Astrocyte (in vitro differentiated cells and primary cell): ENCODE measurements around the gene GALK2. TPM values are rescaled to one million over a fixed set of nuclear protein-coding genes. Genes with fewer than 3 reads are reported as not detected.

Experiments
- DNase-seq: peaks from one replicate; pipeline ENCODE4 v3.0.0-alpha.2; 2010; ENCODE audit warnings: low read depth
- FAIRE-seq: peaks from 2 replicates; lab custom pipeline; 2011; peaks lifted over from hg19 to GRCh38; lab: Jason Lieb, UNC
- H2AFZ ChIP-seq: 2 replicates; pipeline ENCODE4 v1.6.0; 2012; ENCODE audit warnings: low read depth, low read length, inconsistent platforms
- H3K27ac ChIP-seq: 2 replicates; pipeline ENCODE4 v1.5.1; 2011; ENCODE audit warnings: low read depth, low read length, inconsistent platforms
- H3K27me3 ChIP-seq: 2 replicates; pipeline ENCODE4 v1.6.0; 2011; ENCODE audit warnings: low read length, inconsistent platforms; ENCODE audit not compliant: insufficient read depth
- H3K36me3 ChIP-seq: 2 replicates; pipeline ENCODE4 v1.5.1; 2011; ENCODE audit warnings: low read length, inconsistent platforms; ENCODE audit not compliant: insufficient read depth
- H3K4me1 ChIP-seq: 2 replicates; pipeline ENCODE4 v1.5.1; 2011; ENCODE audit warnings: low read length, inconsistent platforms; ENCODE audit not compliant: insufficient read depth
- H3K4me2 ChIP-seq: 2 replicates; pipeline ENCODE4 v1.6.0; 2012; ENCODE audit warnings: low read length, inconsistent platforms
- H3K4me3 ChIP-seq: 2 replicates; pipeline ENCODE4 v1.5.1; 2011; ENCODE audit warnings: low read depth, mild to moderate bottlenecking, low read length, inconsistent platforms; ENCODE audit not compliant: insufficient read depth
- H3K79me2 ChIP-seq: 2 replicates; pipeline ENCODE4 v1.6.0; 2012; ENCODE audit warnings: mild to moderate bottlenecking, low read length, inconsistent platforms; ENCODE audit not compliant: insufficient read depth
- H3K9ac ChIP-seq: 2 replicates; pipeline ENCODE4 v1.6.0; 2012; ENCODE audit warnings: mild to moderate bottlenecking, low read length, inconsistent platforms
- H3K9me3 ChIP-seq: 2 replicates; pipeline ENCODE4 v1.5.1; 2012; ENCODE audit warnings: low read depth, mild to moderate bottlenecking, low read length, inconsistent platforms; ENCODE audit not compliant: insufficient read depth
- H4K20me1 ChIP-seq: 2 replicates; pipeline ENCODE4 v1.6.0; 2012; ENCODE audit warnings: low read length, inconsistent platforms; ENCODE audit not compliant: insufficient read depth
- H3K27ac Mint-ChIP-seq: one replicate; pipeline ENCODE4 v1.8.0; 2021; ENCODE audit warnings: mild to moderate bottlenecking, mixed read lengths; ENCODE audit not compliant: unreplicated experiment
- H3K27me3 Mint-ChIP-seq: one replicate; pipeline ENCODE4 v1.8.0; 2021; ENCODE audit warnings: low read depth, mixed read lengths; ENCODE audit not compliant: unreplicated experiment
- H3K36me3 Mint-ChIP-seq: one replicate; pipeline ENCODE4 v1.8.0; 2021; ENCODE audit warnings: low read depth, mixed read lengths; ENCODE audit not compliant: unreplicated experiment
- H3K4me1 Mint-ChIP-seq: one replicate; pipeline ENCODE4 v1.8.0; 2021; ENCODE audit warnings: low read depth, mixed read lengths; ENCODE audit not compliant: unreplicated experiment
- H3K4me3 Mint-ChIP-seq: one replicate; pipeline ENCODE4 v1.8.0; 2021; ENCODE audit warnings: mild to moderate bottlenecking, moderate library complexity, mixed read lengths; ENCODE audit not compliant: unreplicated experiment
- H3K9me3 Mint-ChIP-seq: one replicate; pipeline ENCODE4 v1.8.0; 2021; ENCODE audit warnings: mild to moderate bottlenecking, mixed read lengths; ENCODE audit not compliant: unreplicated experiment
- CTCF ChIP-seq: IDR thresholded peaks from 2 replicates; pipeline ENCODE4 v1.5.1; 2011; ENCODE audit warnings: low read depth, mild to moderate bottlenecking, inconsistent platforms, low read length, moderate library complexity; ENCODE audit not compliant: insufficient read depth
- EZH2 ChIP-seq: IDR thresholded peaks from 2 replicates; pipeline ENCODE4 v1.6.1; 2012; ENCODE audit warnings: mild to moderate bottlenecking, low read length, inconsistent platforms; ENCODE audit not compliant: insufficient read depth
- total RNA-seq: library from RNA; stranded (reverse); gene quantifications from 2 replicates; pipeline ENCODE4 v1.2.1, GENCODE V29; 2021

GALK2 gene
- total RNA-seq, 1 donor from 2014 or later = 21.4 TPM

GRCh38 chr15:49297584-49297983 lies 127.5 kb downstream of the GALK2 start:
- peaks cover 18% of the 10 kb centered on the region for H3K36me3 Mint-ChIP-seq
- no peak overlapping the region for H3K27ac ChIP-seq
- no peaks in the 10 kb centered on the region for H3K9me3 ChIP-seq
- no peak for FAIRE-seq
- no peak overlapping the region for H2AFZ ChIP-seq
- no peaks in the 10 kb centered on the region for H3K4me1 Mint-ChIP-seq
- no peaks in the 10 kb centered on the region for H3K9me3 Mint-ChIP-seq
- H4K20me1 ChIP-seq = peaks cover 45% of the 10 kb centered on the region
- no peak overlapping the region for H3K4me2 ChIP-seq
- peaks cover 10% of the 10 kb centered on the region for H3K36me3 ChIP-seq
- TF ChIP-seq CTCF (no peak), EZH2 (no peak)
- no peak overlapping the region for H3K4me3 ChIP-seq
- no peak for DNase-seq
- no peak overlapping the region for H3K27ac Mint-ChIP-seq
- no peaks in the 10 kb centered on the region for H3K27me3 ChIP-seq
- H3K27me3 Mint-ChIP-seq = no peaks in the 10 kb centered on the region
- H3K79me2 ChIP-seq = peaks cover 8% of the 10 kb centered on the region
- H3K4me1 ChIP-seq = no peaks in the 10 kb centered on the region
- no peak overlapping the region for H3K9ac ChIP-seq
- H3K4me3 Mint-ChIP-seq = no peak overlapping the region

DNA sequence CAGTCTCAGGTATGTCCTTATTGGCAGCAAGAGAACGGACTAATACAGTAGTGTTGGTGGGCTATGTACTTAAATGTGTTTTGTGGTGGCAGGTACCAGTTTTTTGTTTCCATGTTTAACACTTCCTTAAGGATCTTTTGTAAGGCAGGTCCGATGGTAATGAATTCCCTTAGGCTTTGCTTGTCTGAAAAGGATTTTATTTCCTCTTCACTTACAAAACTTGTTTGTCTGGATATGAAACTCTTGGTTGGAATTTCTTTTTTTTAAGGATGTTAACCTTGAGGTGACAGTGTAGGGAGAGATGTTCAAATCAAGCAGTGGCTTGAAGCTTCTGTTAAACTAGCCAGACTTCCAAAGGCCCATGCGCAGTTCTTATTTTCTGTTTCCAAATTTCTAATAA lies 130.8 kb downstream of the GALK2 start:
- H3K27ac Mint-ChIP-seq = no peak overlapping the region
- H3K36me3 Mint-ChIP-seq = peaks cover 12% of the 10 kb centered on the region
- H3K27me3 ChIP-seq = no peaks in the 10 kb centered on the region
- no peaks in the 10 kb centered on the region for H3K27me3 Mint-ChIP-seq
- H3K4me1 ChIP-seq = no peaks in the 10 kb centered on the region
- no peaks in the 10 kb centered on the region for H3K9me3 ChIP-seq
- H3K36me3 ChIP-seq = peaks cover 4% of the 10 kb centered on the region
- FAIRE-seq = no peak
- no peaks in the 10 kb centered on the region for H3K4me1 Mint-ChIP-seq
- no peak overlapping the region for H3K4me3 Mint-ChIP-seq
- no peak overlapping the region for H3K4me2 ChIP-seq
- no peak for DNase-seq
- no peak overlapping the region for H3K9ac ChIP-seq
- H4K20me1 ChIP-seq = peaks cover 33% of the 10 kb centered on the region
- no peak overlapping the region for H3K27ac ChIP-seq
- peaks cover 8% of the 10 kb centered on the region for H3K79me2 ChIP-seq
- TF ChIP-seq EZH2 = no peak
- TF ChIP-seq CTCF = no peak
- H2AFZ ChIP-seq = no peak overlapping the region
- no peak overlapping the region for H3K4me3 ChIP-seq
- H3K9me3 Mint-ChIP-seq = no peaks in the 10 kb centered on the region

DNA sequence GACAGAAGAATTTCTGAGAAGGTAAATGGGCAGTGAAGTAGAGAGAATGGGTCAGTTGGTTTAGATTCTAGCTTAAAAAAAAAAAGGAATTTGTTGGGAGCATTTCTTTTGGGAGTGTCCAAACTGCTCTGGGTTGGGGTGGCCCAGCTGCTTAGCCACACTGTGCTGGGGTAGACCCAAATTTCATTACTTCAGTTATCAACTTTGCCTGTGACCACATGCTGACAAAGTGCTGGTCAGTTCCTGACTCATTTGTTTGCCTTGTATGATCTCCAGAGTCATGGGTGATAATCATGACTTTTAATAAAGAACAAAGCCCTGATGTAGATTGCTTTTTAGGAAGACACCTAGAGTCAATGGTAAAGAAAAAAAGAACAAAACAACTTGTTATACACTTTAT lies 131.5 kb downstream of the GALK2 start:
- no peak overlapping the region for H3K9ac ChIP-seq
- DNase-seq (peak; percentile 76), FAIRE-seq (no peak)
- TF ChIP-seq CTCF (no peak), EZH2 (no peak)
- no peaks in the 10 kb centered on the region for H3K36me3 ChIP-seq
- H3K9me3 Mint-ChIP-seq = no peaks in the 10 kb centered on the region
- no peaks in the 10 kb centered on the region for H3K27me3 ChIP-seq
- no peak overlapping the region for H3K27ac ChIP-seq
- no peak overlapping the region for H3K4me3 Mint-ChIP-seq
- H3K4me2 ChIP-seq = no peak overlapping the region
- H3K79me2 ChIP-seq = peaks cover 8% of the 10 kb centered on the region
- H3K27ac Mint-ChIP-seq = no peak overlapping the region
- no peaks in the 10 kb centered on the region for H3K27me3 Mint-ChIP-seq
- peaks cover 33% of the 10 kb centered on the region for H4K20me1 ChIP-seq
- no peak overlapping the region for H2AFZ ChIP-seq
- no peaks in the 10 kb centered on the region for H3K9me3 ChIP-seq
- peaks cover 8% of the 10 kb centered on the region for H3K36me3 Mint-ChIP-seq
- no peaks in the 10 kb centered on the region for H3K4me1 ChIP-seq
- no peak overlapping the region for H3K4me3 ChIP-seq
- H3K4me1 Mint-ChIP-seq = no peaks in the 10 kb centered on the region
